Panc1 (cell line): ENCODE measurements around the gene LGALS4. TPM values are rescaled to one million over a fixed set of nuclear protein-coding genes. Genes with fewer than 3 reads are reported as not detected.
"Not testable (repeated sequence)": the region's sequence is repeated elsewhere in the genome, so short reads cannot be mapped to it uniquely, and the experiment has no call there.

Experiments used
- ATAC-seq: fragments of 200-7000 bp; cut with Tn5 transposase; 2 replicates; pipeline ENCODE4 v1.9.1; 2020; ENCODE audit warnings: mild to moderate bottlenecking, moderate library complexity
- BruUV-seq: library from RNA; stranded (reverse); fragments of 400-500 nt; replicated peaks from 2 replicates; lab custom pipeline; 2021; lab: Mats Ljungman, UMichigan
- CTCF ChIA-PET: fragments of 300-600 bp; sonication (Branson Sonifier 250); formaldehyde crosslinking; loops from one replicate; lab custom pipeline; 2022; ENCODE audit warnings: antibody characterized with exemption; lab: Charles Lee
- POLR2A ChIA-PET: fragments of 300-600 bp; sonication (Branson Sonifier 250); formaldehyde crosslinking; loops from one replicate; lab custom pipeline; 2022; ENCODE audit warnings: antibody characterized with exemption; lab: Charles Lee
- DNase-seq: peaks from one replicate; pipeline ENCODE4 v3.0.0-alpha.2; 2010; ENCODE audit warnings: low read depth, low spot score
- H3K27ac ChIP-seq: 2 replicates; pipeline ENCODE4 v1.5.1; 2011; ENCODE audit warnings: mild to moderate bottlenecking, low read length, inconsistent platforms
- H3K27me3 ChIP-seq: fragments of 200-500 bp; sonication (Bioruptor generic); 2 replicates; pipeline ENCODE4 v1.6.0; 2014; ENCODE audit warnings: low read length, inconsistent platforms; ENCODE audit not compliant: control insufficient read depth, insufficient read depth
- H3K36me3 ChIP-seq: fragments of 200-500 bp; sonication (Bioruptor generic); 2 replicates; pipeline ENCODE4 v1.5.1; 2014; ENCODE audit warnings: inconsistent platforms, mild to moderate bottlenecking, low read length, moderate library complexity; ENCODE audit not compliant: control insufficient read depth, insufficient read depth
- H3K4me1 ChIP-seq: 2 replicates; pipeline ENCODE4 v1.5.1; 2011; ENCODE audit warnings: inconsistent platforms, mild to moderate bottlenecking, low read length, moderate library complexity; ENCODE audit not compliant: control insufficient read depth, insufficient read depth
- H3K4me3 ChIP-seq, 2 experiments: 2 replicates each; pipeline ENCODE4 v1.5.1; 2011 to 2012; ENCODE audit warnings: low read depth in 2 of 2, low read length in 2 of 2, mild to moderate bottlenecking in 2 of 2, inconsistent platforms in 1 of 2, moderate library complexity in 1 of 2
- H3K9me3 ChIP-seq: fragments of 200-500 bp; sonication (Bioruptor generic); 2 replicates; pipeline ENCODE4 v1.5.1; 2014; ENCODE audit warnings: low read depth, mild to moderate bottlenecking, inconsistent platforms, low read length, moderate library complexity; ENCODE audit not compliant: control insufficient read depth, insufficient read depth
- POLR2AphosphoS5 ChIP-seq: IDR thresholded peaks from 2 replicates; pipeline ENCODE4 v1.6.1; 2012; ENCODE audit warnings: mild to moderate bottlenecking, low read depth, low read length, moderate library complexity
- SIN3A ChIP-seq: IDR thresholded peaks from 2 replicates; pipeline ENCODE4 v1.6.1; 2012; ENCODE audit warnings: low read depth, mild to moderate bottlenecking, low read length, moderate library complexity, borderline replicate concordance; ENCODE audit not compliant: insufficient read depth
- TCF7L2 ChIP-seq: IDR thresholded peaks from 2 replicates; pipeline ENCODE4 v1.6.1; 2011; ENCODE audit warnings: mild to moderate bottlenecking, low read depth, low read length, inconsistent platforms
- in situ Hi-C: cut with HindIII; loops from 2 replicates; pipeline ENCODE4 v1.10.0; 2016; ENCODE audit warnings: low sequenced_read_pairs, low pct_unique_long_range_greater_than_20kb
- intact Hi-C: fragments of 100-400 bp; cut with micrococcal nuclease; formaldehyde crosslinking; loops from one replicate; pipeline ENCODE4 v1.10.0; 2022; ENCODE audit not compliant: unreplicated experiment
- total RNA-seq: library from RNA; stranded (reverse); gene quantifications from one replicate; pipeline ENCODE4 v1.2.1, GENCODE V29; 2021; ENCODE audit not compliant: unreplicated experiment
- TF ChIP-seq, protein P1 (sequence below): fragments of 450-650 bp; IDR thresholded peaks from 2 replicates; pipeline ENCODE4 v1.5.1; 2017; ENCODE audit warnings: mild to moderate bottlenecking
- TF ChIP-seq, protein P2 (sequence below), 2 experiments: IDR thresholded peaks; 2 replicates each; pipeline ENCODE4 v1.6.1; 2011 to 2012; ENCODE audit warnings: low read depth in 2 of 2, control low read depth in 1 of 2, low read length in 1 of 2, mild to moderate bottlenecking in 1 of 2, moderate library complexity in 1 of 2; ENCODE audit not compliant: insufficient read depth in 1 of 2

The LGALS4 gene
- total RNA-seq, 1 experiment from 2014 or later: 3.9 TPM

DNA sequence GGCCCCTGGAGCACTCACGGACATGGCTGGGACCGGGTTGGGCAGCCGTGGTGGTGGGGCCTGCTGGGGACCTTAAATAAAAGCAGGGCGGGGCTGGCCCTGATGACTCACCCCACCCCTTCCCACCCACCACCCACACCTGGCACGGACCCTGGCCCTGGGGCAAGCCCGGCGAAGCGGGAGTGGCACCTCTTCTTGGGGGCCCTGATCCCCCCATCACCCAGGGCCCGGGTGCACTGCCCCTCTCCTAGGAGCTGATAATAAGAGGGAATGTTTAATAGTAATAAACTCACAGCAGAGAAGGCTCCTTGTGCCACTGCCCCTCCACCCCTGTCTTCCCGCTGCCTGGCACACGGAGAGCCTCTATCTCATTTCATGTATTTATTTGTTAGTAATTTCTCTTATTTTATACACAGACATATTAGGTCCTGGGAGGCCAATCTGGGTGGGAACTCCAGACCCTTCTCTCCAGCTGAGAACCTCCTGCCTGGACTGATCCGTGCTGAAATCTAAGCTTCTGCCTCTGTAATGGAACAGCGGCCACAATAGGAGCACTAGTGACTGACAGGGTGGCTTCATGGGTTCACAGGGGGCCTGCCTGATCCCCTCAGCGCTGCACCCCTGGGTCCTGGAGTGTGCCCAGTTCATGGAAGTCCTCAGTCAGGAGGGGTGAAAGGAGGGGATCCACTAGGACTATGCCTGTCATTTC is 39.1 kb downstream of the LGALS4 start, which contains the start of gene LGALS7:
LGALS7 (minus strand) TSS at position 49 of the 709 bp plus-strand sequence; CDS start at position 24, 25 bp downstream.
- H3K27ac ChIP-seq: peak within 1 kb of the TSS; percentile 3; the same call in 1 of the 2 replicates
- BruUV-seq: no TSS peak
- CTCF ChIA-PET: no interaction called here
- no peaks in the 10 kb centered on the region for H3K9me3 ChIP-seq
- H3K27me3 ChIP-seq: no peaks in the 10 kb centered on the region
- intact Hi-C loops (no loop called here), in situ Hi-C loops (loop anchor here (10.0 kb wide), 1 partner anchor 161 kb away; the partner anchor contains the start of genes MRPS12 and SARS2)
- H3K4me3 ChIP-seq: no peak within 1 kb of the TSS
- ATAC-seq: no peak
- POLR2A ChIA-PET: interaction anchor here (0.6 kb wide), 1 partner anchor 15 kb away, joined by 3 read pairs; the partner anchor contains the start of gene LGALS7B
- no peak for DNase-seq
- peaks cover 4% of the 10 kb centered on the region; the same call in 1 of the 2 replicates for H3K4me1 ChIP-seq
- H3K36me3 ChIP-seq: no peaks in the 10 kb centered on the region
- TF ChIP-seq POLR2AphosphoS5: no peak
- TF ChIP-seq, protein P1, sequence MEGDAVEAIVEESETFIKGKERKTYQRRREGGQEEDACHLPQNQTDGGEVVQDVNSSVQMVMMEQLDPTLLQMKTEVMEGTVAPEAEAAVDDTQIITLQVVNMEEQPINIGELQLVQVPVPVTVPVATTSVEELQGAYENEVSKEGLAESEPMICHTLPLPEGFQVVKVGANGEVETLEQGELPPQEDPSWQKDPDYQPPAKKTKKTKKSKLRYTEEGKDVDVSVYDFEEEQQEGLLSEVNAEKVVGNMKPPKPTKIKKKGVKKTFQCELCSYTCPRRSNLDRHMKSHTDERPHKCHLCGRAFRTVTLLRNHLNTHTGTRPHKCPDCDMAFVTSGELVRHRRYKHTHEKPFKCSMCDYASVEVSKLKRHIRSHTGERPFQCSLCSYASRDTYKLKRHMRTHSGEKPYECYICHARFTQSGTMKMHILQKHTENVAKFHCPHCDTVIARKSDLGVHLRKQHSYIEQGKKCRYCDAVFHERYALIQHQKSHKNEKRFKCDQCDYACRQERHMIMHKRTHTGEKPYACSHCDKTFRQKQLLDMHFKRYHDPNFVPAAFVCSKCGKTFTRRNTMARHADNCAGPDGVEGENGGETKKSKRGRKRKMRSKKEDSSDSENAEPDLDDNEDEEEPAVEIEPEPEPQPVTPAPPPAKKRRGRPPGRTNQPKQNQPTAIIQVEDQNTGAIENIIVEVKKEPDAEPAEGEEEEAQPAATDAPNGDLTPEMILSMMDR: no peak
- no peak for TF ChIP-seq SIN3A
- TF ChIP-seq TCF7L2: no peak
- TF ChIP-seq, protein P2, sequence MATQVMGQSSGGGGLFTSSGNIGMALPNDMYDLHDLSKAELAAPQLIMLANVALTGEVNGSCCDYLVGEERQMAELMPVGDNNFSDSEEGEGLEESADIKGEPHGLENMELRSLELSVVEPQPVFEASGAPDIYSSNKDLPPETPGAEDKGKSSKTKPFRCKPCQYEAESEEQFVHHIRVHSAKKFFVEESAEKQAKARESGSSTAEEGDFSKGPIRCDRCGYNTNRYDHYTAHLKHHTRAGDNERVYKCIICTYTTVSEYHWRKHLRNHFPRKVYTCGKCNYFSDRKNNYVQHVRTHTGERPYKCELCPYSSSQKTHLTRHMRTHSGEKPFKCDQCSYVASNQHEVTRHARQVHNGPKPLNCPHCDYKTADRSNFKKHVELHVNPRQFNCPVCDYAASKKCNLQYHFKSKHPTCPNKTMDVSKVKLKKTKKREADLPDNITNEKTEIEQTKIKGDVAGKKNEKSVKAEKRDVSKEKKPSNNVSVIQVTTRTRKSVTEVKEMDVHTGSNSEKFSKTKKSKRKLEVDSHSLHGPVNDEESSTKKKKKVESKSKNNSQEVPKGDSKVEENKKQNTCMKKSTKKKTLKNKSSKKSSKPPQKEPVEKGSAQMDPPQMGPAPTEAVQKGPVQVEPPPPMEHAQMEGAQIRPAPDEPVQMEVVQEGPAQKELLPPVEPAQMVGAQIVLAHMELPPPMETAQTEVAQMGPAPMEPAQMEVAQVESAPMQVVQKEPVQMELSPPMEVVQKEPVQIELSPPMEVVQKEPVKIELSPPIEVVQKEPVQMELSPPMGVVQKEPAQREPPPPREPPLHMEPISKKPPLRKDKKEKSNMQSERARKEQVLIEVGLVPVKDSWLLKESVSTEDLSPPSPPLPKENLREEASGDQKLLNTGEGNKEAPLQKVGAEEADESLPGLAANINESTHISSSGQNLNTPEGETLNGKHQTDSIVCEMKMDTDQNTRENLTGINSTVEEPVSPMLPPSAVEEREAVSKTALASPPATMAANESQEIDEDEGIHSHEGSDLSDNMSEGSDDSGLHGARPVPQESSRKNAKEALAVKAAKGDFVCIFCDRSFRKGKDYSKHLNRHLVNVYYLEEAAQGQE (IDR thresholded peaks at IDR 0.05; ENCODE audit: insufficient read depth in 1 of 2, low read depth in 2 of 2, low read length in 1 of 2): no peak

DNA sequence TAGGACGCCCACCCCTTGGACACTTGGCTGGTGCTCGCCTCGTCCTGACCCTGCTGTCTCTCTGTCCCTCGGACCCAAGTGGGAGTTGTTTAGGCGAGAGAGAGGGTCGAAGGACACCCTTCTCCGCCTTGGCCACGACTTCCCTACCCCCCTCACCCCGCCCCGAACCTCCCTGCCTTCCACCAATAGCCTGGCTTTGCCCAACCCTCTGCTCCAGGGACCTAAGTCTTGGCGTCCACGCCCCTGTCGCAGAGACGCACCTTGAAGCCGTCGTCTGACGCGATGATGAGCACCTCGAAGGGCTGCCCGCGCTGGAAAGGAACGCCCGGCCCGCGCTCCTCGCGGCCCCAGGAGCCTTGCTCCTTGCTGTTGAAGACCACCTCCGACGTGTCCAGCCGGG is 41.2 kb downstream of the LGALS4 start:
- in situ Hi-C loops: loop anchor here (10.0 kb wide), 1 partner anchor 163 kb away; the partner anchor contains the start of genes MRPS12 and SARS2
- POLR2A ChIA-PET: not testable (repeated sequence)

DNA sequence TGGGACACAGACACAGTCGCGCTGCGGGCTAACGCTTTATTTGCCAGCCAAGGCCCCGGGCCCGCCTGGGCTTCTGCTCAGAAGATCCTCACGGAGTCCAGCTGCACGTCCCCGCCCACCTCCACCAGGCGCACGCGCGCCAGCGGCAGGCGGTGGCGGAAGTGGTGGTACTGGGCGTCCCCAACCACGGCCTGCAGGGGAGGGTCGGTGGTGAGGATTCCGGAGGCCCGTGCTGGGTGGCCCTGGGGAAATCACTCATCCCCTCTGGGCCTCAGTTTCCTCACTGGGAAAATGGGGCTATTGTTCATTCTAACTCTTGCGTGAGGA is 41.8 kb downstream of the LGALS4 start:
- H3K9me3 ChIP-seq, H3K36me3 ChIP-seq, BruUV-seq, H3K4me1 ChIP-seq, H3K27me3 ChIP-seq, DNase-seq, POLR2A ChIA-PET, CTCF ChIA-PET, intact Hi-C loops: not testable (repeated sequence)
- Histone ChIP-seq H3K4me3 (peak overlapping the region; percentile 21 to 53), H3K27ac (peak overlapping the region; percentile 45; the same call in 1 of the 2 replicates)
- ATAC-seq: peak; percentile 88
- in situ Hi-C loops: loop anchor here (10.0 kb wide), 1 partner anchor 164 kb away; the partner anchor contains the start of genes MRPS12 and SARS2

More for the DNA sequence above, 41.2 kb downstream of the LGALS4 start:
- H3K27ac ChIP-seq, intact Hi-C loops, DNase-seq, BruUV-seq, H3K9me3 ChIP-seq, CTCF ChIA-PET, H3K36me3 ChIP-seq, H3K4me1 ChIP-seq, H3K4me3 ChIP-seq, H3K27me3 ChIP-seq: not testable (repeated sequence)
- peak; percentile 82 for ATAC-seq

DNA sequence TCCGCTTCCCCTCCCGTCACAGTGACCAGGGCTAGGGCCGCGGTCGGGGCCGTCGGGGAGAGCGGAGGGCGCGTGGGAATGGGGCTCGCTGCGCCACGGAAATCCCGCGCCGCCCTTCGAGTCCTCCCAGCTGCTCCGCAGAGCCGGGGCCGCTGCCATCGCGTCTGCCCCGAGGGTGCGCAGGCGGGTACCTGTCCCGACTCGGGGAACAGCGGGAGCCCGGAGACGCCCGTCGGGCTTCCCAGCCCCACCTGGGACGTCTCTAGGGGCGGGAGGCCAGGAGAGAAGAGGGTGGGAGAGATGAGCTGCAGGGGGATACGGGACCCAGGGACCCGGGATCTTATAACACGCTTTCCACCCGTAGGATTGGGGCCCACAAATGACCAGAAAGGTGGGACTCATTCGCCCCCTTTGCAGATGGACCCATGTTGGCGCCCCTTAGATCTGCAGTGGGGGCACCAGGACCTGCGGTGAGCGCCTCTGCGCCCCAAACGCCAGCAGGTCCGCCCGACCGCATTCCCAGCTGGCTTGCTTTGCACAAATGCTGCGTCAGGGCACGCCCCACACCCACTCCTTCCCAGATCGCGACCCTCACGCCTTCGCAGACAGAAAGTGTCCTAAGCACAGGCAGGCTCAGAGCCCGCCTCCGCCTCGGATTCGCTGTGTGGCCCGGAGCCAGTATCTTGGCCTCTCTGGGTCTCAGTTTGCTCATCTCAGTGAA is 42.4 kb downstream of the LGALS4 start:
- POLR2A ChIA-PET, H3K9me3 ChIP-seq, DNase-seq, H3K4me3 ChIP-seq, BruUV-seq, H3K36me3 ChIP-seq, H3K27me3 ChIP-seq, intact Hi-C loops, H3K4me1 ChIP-seq: not testable (repeated sequence)
- 0 out of 2 replicates have a peak overlapping the region, but pooled peaks have one; percentile 3 for H3K27ac ChIP-seq
- ATAC-seq: peak; percentile 3; the same call in 1 of the 2 replicates
- in situ Hi-C loops: loop anchor here (10.0 kb wide), 1 partner anchor 164 kb away; the partner anchor contains the start of genes MRPS12 and SARS2
- CTCF ChIA-PET: interaction anchor here (0.5 to 1.5 kb wide), 11 partner anchors 12 to 308 kb away, joined by 3 to 27 read pairs (median 4); no protein-coding TSS in a partner anchor
